Ovary (tissue), 3 donors: ENCODE data around the gene PPP2R2B.
"Not testable (repeated sequence)": the region's sequence is repeated elsewhere in the genome, so short reads cannot be mapped to it uniquely, and the experiment has no call there.

ENCODE experiments used
- CTCF ChIP-seq, 3 donors: fragments of 450-650 bp in 2 of 3; fragments of 200-600 bp in 1 of 3; IDR thresholded peaks; one replicate each; pipeline versions ENCODE4 v1.5.1 to v1.8.0; 2016 to 2022; ENCODE audit warnings: antibody characterized with exemption in 3 of 3, mild to moderate bottlenecking in 1 of 3
- POLR2A ChIP-seq: fragments of 450-650 bp; IDR thresholded peaks from one replicate; pipeline ENCODE4 v1.6.1; 2017; ENCODE audit warnings: antibody characterized with exemption, mild to moderate bottlenecking, moderate library complexity
- donor health status: DM: no; HTN: no; CAD: no.

GRCh38 chr5:146556884-146557283 lies 321.7 kb downstream of the PPP2R2B start:
- TF ChIP-seq CTCF (IDR thresholded peaks at IDR 0.05); POLR2A: not testable (repeated sequence)
